DMS53 treated with DMSO at 0.1 percent for 48 hours (cell line): ENCODE measurements around the gene RIPOR3.
A peak's percentile ranks its signal among the peaks of the same experiment; 100 is the strongest.

ENCODE experiments used
- DNase-seq: peaks from one replicate; lab custom pipeline; 2025; ENCODE audit not compliant: unreplicated experiment; lab: John Stamatoyannopoulos, UW

The RIPOR3 gene

GRCh38 chr20:50594231-50594590 lies 97.1 kb downstream of the RIPOR3 start:
- DNase-seq: no peak

- no peak for DNase-seq
Measured at GRCh38 chr20:50593005-50593335, 98.4 kb downstream of the RIPOR3 start.

- DNase-seq: no peak
Measured at GRCh38 chr20:50592282-50593004, 98.9 kb downstream of the RIPOR3 start.

GRCh38 chr20:50591233-50591852 lies 100.0 kb downstream of the RIPOR3 start:
- DNase-seq: no peak

- no peak for DNase-seq
Measured at GRCh38 chr20:50590348-50590664, 101.0 kb downstream of the RIPOR3 start.

- no peak for DNase-seq
Measured at GRCh38 chr20:50589548-50590347, 101.6 kb downstream of the RIPOR3 start.

- peak; percentile 41 for DNase-seq
Measured at GRCh38 chr20:50588034-50588736, 103.2 kb downstream of the RIPOR3 start.

GRCh38 chr20:50587291-50587961 lies 103.9 kb downstream of the RIPOR3 start:
- no peak for DNase-seq

GRCh38 chr20:50586531-50587232 lies 104.7 kb downstream of the RIPOR3 start:
- peak; percentile 70 for DNase-seq

- peak; percentile 52 for DNase-seq
Measured at GRCh38 chr20:50585678-50586077, 105.7 kb downstream of the RIPOR3 start.

GRCh38 chr20:50585214-50585613 lies 106.1 kb downstream of the RIPOR3 start:
- no peak for DNase-seq

- no peak for DNase-seq
Measured at GRCh38 chr20:50584687-50585086, 106.7 kb downstream of the RIPOR3 start.

GRCh38 chr20:50583442-50584150 lies 107.7 kb downstream of the RIPOR3 start:
- no peak for DNase-seq

- DNase-seq: no peak
Measured at GRCh38 chr20:50582591-50583234, 108.6 kb downstream of the RIPOR3 start.

- no peak for DNase-seq
Measured at GRCh38 chr20:50582092-50582491, 109.2 kb downstream of the RIPOR3 start.

- DNase-seq: no peak
Measured at GRCh38 chr20:50580842-50581544, 110.3 kb downstream of the RIPOR3 start.

- peak; percentile 22 for DNase-seq
Measured at GRCh38 chr20:50580016-50580747, 111.2 kb downstream of the RIPOR3 start.

- no peak for DNase-seq
Measured at GRCh38 chr20:50579511-50579910, 111.8 kb downstream of the RIPOR3 start.
